NCI-H1092 treated with DMSO at 0.1 percent for 48 hours (cell line): Measurements from ENCODE around the gene ROMO1.
"Not testable (repeated sequence)": the region's sequence is repeated elsewhere in the genome, so short reads cannot be mapped to it uniquely, and the experiment has no call there.

ENCODE experiments used
- DNase-seq: peaks from one replicate; lab custom pipeline; 2025; lab: John Stamatoyannopoulos, UW

The ROMO1 gene

DNA sequence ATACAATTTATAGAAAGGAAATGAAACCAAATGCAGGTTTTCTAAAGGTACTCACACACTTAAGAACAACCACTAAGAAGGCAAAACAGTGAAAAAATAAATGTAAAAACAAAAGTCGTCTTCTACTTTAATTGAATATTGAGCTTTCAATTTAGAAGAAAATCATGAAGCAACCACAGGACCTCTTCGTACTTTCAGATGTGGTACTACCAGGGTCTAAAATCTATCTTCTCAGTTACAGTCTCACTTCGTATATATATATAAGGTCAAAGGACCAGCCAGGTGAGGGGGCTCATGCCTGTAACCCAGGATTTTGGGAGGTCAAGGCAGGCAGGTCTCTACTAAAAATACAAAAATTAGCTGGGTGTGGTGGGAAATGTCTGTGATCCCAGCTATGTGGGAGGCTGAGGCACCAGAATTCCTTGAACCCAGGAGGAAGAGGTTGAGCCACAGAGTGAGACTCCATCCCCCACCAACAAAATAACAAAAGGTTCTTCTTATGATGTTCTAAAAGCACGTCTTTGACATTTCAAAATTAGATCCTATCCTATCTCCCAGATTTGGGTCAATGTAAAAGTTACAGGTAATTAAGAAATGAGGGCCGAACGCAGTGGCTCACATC is 12.5 kb downstream of the ROMO1 start:
- no peak for DNase-seq

GRCh38 chr20:35713120-35713519 is 13.9 kb downstream of the ROMO1 start:
- DNase-seq, result not testable (repeated sequence)

DNA sequence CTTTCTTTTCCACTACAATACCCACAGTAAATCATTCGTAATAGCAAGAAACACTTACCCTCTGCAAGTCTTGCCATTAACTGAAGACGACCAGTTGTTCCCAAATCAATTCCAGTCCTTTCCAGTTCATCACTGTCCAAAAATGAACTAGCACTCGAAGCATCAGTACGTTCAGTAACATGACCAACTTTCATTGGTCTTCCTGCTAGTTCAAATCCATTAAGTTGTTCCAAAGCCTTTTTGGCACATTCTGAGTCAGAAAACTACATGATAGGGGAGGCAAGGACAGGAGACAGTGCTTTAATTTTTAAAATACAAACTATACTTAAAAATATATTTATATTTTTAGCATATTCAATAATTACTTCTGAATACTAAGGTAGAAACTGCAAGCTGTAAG is 14.9 kb downstream of the ROMO1 start:
- no peak for DNase-seq

GRCh38 chr20:35715652-35716051 is 16.4 kb downstream of the ROMO1 start:
- no peak for DNase-seq

- DNase-seq, result no peak
Measured at GRCh38 chr20:35716330-35716729, 17.1 kb downstream of the ROMO1 start.

DNA sequence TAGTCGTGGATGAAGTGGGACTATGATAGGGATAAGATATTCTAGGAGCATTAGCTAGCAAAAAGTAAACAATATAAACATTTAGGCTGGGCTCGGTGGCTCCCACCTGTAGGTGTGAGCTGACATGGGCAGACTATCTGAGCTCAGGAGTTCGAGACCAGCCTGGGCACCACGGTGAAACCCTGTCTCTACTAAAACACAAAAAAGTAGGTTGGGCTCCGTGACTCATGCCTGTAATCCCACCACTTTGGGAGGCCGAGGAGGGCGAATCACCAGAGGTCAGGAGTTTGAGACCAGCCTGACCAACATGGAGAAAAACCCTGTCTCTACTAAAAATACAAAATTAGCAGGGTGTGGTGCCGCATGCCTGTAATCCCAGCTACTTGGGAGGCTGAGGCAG is 19.1 kb downstream of the ROMO1 start:
- DNase-seq, result not testable (repeated sequence)

DNA sequence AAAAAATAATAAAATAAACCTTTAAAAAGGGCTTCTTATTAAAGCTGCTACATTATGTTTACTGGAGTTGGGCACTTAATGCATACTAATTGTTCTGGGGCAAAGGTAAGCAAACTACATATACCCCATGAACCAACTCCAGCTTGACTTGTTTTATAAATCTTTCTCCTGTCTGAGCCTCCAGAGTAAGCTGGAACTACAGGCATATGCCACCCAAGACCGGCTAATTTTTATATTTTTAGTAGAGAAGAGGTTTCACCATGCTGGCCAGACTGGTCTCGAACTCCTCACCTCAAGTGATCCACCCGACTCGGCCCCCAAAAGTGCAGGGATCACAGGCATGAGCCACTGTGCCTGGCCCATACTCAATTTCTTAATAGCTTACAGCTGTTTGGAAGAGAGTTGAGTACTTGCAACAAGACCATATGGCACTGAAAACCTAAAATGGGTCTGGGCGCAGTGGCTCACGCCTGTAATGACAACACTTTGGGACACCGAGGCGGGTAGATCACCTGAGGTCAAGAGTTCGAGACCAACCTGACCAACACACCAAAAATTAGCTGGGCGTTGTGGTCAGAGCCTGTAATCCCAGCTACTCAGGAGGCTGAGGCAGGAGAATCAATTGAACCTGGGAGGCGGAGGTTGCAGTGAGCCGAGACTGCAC is 19.9 kb downstream of the ROMO1 start:
- no peak for DNase-seq

- no peak for DNase-seq
Measured at GRCh38 chr20:35719717-35720116, 20.5 kb downstream of the ROMO1 start.

DNA sequence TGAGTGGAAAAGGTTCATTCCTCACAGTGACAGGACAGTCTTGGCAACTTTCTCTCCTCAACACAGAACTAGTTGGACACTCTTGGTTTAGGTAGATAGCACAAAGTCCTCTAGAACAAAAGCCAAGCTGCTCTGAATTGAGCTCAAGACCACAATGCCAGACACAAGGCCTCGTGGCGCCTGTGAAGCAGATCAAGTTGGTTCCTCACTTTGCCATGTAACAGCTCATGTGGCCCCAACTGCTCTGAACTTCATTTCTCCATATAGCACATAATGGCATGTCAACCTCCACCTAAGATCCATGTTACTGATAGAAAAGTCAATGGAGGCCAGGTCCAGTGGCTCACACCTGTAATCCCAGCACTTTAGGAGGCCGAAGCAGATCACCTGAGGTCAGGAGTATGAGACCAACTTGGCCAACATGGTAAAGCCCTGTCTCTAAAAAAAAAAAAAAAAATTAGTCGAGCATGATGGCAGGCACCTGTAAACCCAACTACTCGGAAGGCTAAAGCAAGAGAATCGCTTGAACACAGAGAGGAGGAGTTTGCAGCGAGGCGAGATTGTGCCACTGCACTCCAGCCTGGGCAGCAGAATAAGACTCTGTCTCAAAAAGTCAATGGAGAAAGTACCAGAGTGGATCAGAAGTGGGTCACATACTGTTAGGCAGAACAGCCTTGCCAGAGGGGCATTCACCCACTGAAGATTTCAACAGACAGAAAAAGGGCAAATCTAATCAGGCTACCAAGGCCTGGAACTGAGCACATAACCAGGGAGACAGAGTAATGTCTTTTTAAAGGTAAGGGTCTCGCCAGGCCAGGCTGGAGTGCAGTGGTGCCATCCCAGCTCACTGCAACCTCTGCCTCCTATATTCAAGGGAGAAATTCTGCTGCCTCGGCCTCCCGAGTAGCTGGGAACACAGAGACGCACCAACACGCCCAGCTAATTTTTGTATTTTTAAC is 21.2 kb downstream of the ROMO1 start:
- no peak for DNase-seq

DNA sequence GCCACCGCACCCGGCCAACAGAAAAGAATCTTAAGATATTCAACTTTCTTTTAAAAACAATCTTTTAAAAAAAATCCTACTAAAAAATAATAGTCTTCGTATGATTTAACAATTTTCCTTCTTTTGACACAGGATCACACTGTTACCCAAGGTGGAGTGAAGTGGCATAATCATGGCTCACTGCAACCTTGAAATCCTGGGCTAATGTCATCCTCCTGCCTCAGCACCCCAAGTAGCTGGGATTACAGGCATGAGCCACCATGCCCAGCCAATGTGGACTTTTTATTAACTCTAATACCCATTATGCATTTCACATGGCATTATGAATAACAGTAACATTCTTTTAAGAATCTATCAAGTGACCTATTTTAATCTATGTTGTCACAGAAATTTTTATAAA is 22.0 kb downstream of the ROMO1 start:
- no peak for DNase-seq

GRCh38 chr20:35721621-35722020 is 22.4 kb downstream of the ROMO1 start:
- DNase-seq, result no peak

- DNase-seq, result not testable (repeated sequence)
Measured at GRCh38 chr20:35723275-35723639, 24.1 kb downstream of the ROMO1 start.

- not testable (repeated sequence) for DNase-seq
Measured at GRCh38 chr20:35723652-35724320, 24.6 kb downstream of the ROMO1 start.

DNA sequence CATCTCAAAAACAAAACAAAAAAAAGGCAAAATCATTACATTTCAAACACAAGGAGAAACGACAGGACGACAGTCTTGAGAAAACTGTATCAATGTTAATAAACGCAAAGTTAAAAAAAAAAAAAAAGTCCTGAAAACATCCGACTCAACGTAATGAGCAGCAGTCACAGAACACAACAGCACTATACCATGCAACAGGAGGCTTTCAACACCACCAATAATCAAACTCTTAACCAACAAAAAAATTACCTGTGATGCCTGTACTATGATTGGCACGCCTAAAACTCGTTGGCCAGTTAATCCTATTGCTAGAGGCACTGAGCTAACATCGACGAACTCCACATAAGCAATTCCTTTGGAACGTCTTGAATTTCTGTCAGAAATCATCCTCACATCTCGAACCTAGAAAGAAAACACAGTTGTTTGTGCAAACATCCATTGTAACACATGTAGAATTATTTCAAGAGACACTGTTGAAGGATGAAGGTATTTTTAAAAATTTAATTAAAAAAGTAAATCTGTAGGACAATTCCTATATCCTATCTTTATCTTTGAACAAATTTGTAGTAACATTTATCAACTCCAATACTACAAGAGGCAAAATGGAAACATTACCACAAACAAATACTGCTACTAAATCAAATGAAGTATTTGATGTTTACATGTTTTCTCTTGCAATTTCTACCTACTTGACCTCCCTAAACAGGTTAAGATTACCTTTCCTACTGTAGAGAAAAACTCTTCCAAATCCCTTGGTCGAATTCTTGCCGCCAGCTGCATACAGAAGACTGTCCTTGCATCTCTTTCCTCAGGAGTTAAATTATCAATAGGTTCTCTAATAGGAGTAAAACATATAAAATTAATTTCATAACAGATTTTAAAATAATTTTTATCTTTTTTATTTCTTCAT is 25.4 kb downstream of the ROMO1 start:
- no peak for DNase-seq

- DNase-seq, result no peak
Measured at GRCh38 chr20:35726842-35727711, 27.9 kb downstream of the ROMO1 start.

GRCh38 chr20:35729283-35729807 is 30.1 kb downstream of the ROMO1 start:
- DNase-seq, result no peak

- DNase-seq, result no peak
Measured at GRCh38 chr20:35729836-35730582, 30.8 kb downstream of the ROMO1 start.

GRCh38 chr20:35730583-35731468 is 31.6 kb downstream of the ROMO1 start:
- no peak for DNase-seq
